Esophagus (tissue), 2 donors: ENCODE measurements around the gene ZDHHC12. TPM values are rescaled to one million over a fixed set of nuclear protein-coding genes. Genes with fewer than 3 reads are reported as not detected.

Experiments
- H3K27ac ChIP-seq, 2 donors: one replicate each; pipeline ENCODE4 v1.5.1; 2013; ENCODE audit warnings: low read depth in 2 of 2, mild to moderate bottlenecking in 2 of 2, inconsistent platforms in 1 of 2, low read length in 1 of 2, moderate library complexity in 1 of 2
- H3K27me3 ChIP-seq, 2 donors: one replicate each; pipeline ENCODE4 v1.6.1; 2013; ENCODE audit warnings: low read length in 2 of 2, control low read depth in 1 of 2, mild to moderate bottlenecking in 1 of 2; ENCODE audit not compliant: insufficient read depth in 2 of 2, control insufficient read depth in 1 of 2
- H3K36me3 ChIP-seq, 2 donors: one replicate each; pipeline ENCODE4 v1.6.1; 2013; ENCODE audit warnings: low read length in 1 of 2; ENCODE audit not compliant: control insufficient read depth in 2 of 2, insufficient read depth in 2 of 2
- H3K4me1 ChIP-seq, 2 donors: one replicate each; pipeline ENCODE4 v1.6.1; 2013; ENCODE audit warnings: low read length in 1 of 2; ENCODE audit not compliant: control insufficient read depth in 2 of 2, insufficient read depth in 2 of 2
- H3K4me3 ChIP-seq, 2 donors: one replicate each; pipeline ENCODE4 v1.5.1; 2013; ENCODE audit warnings: low read length in 2 of 2, mild to moderate bottlenecking in 2 of 2, low read depth in 1 of 2, moderate library complexity in 1 of 2
- H3K9me3 ChIP-seq, 2 donors: one replicate each; pipeline ENCODE4 v1.6.1; 2013; ENCODE audit warnings: mild to moderate bottlenecking in 2 of 2, low read depth in 1 of 2, low read length in 1 of 2, moderate library complexity in 1 of 2; ENCODE audit not compliant: control insufficient read depth in 2 of 2, insufficient read depth in 1 of 2
- WGBS, 2 donors: extraction: QIAGEN DNeasy Blood & Tissue Kit; methylation state at CpG; one replicate each; pipeline ENCODE4 v1.1.7; 2013; 5-methylcytosine and 5-hydroxymethylcytosine counted together
- polyA plus RNA-seq, 2 donors: library from polyadenylated mRNA; stranded (reverse); fragments of 200-250 nt; gene quantifications; one replicate each; pipeline ENCODE4 v1.2.3, GENCODE V29; 2013
- donor health status: healthy with polysubstance abuse.
- donor health status: Bipolar disorder and iron deficiency.

Gene ZDHHC12
- polyA plus RNA-seq, 2 donors, result 73.2 to 76.0 TPM

- H3K36me3 ChIP-seq, result peaks cover 0 to 13% of the 10 kb centered on the region in 2 donors
- no peaks in the 10 kb centered on the region for H3K9me3 ChIP-seq
- H3K27me3 ChIP-seq, result no peaks in the 10 kb centered on the region
- peak overlapping the region; percentile 48 to 79 for H3K27ac ChIP-seq
- H3K4me1 ChIP-seq, result peaks cover 3 to 15% of the 10 kb centered on the region in 2 donors
- peak overlapping the region in 1 of 2 donors; percentile 49 for H3K4me3 ChIP-seq
- 49 to 58% methylated on average over 9 of the region's 9 CpGs for WGBS, 2 donors
These were observed 1.3 kb downstream of the ZDHHC12 start for GRCh38 chr9:128722380-128723351.

- Histone ChIP-seq H3K36me3 (peaks cover 0 to 13% of the 10 kb centered on the region in 2 donors), H3K27ac (no peak overlapping the region), H3K4me3 (no peak overlapping the region), H3K9me3 (no peaks in the 10 kb centered on the region), H3K27me3 (no peaks in the 10 kb centered on the region), H3K4me1 (peaks cover 3 to 15% of the 10 kb centered on the region in 2 donors)
- 83 to 90% methylated on average over 17 to 18 of the region's 18 CpGs for WGBS, 2 donors
These were observed 2.4 kb downstream of the ZDHHC12 start for GRCh38 chr9:128721487-128722010.

DNA sequence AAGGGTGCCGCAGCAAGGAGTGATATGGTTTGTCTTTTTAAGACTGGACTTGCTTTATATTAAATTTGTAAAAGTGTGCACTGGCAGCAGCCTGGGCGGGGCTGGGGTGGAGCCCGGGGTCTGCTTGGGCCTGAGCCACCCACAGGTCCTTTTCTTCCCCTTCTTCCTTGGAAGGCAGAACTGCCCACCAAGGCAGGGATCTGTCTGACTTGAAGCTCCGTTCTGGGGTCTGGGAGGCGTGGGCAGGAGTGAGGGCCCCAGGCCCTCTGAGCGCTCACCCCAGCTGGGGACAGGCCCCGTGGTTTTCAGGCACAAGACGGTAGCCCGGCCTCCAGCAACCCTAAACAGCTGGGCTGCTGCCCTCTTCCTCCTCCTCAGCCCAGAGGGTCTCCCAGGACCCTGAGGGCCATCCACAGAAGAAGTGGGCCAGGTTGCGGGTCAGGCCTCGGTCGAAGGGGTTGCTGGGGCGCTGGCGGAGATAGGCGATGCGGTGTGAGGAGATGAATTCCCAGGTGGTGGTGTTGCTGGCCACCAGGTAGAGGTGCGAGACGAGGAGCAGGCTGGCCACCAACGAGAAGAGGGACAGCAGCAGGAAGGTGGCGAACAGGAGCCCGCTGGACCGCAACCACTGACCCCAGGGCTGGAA, 3.0 kb downstream of the ZDHHC12 start:
- peaks cover 3 to 15% of the 10 kb centered on the region in 2 donors for H3K4me1 ChIP-seq
- no peaks in the 10 kb centered on the region for H3K27me3 ChIP-seq
- H3K27ac ChIP-seq, result no peak overlapping the region
- no peak overlapping the region for H3K4me3 ChIP-seq
- no peaks in the 10 kb centered on the region for H3K9me3 ChIP-seq
- H3K36me3 ChIP-seq, result peaks cover 0 to 13% of the 10 kb centered on the region in 2 donors
- 88 to 90% methylated on average over 21 to 22 of the region's 22 CpGs for whole genome bisulfite sequencing, 2 donors

GRCh38 chr9:128719919-128720605, 3.9 kb downstream of the ZDHHC12 start:
- Histone ChIP-seq H3K36me3 (peaks cover 0 to 13% of the 10 kb centered on the region in 2 donors), H3K9me3 (no peaks in the 10 kb centered on the region), H3K27me3 (no peaks in the 10 kb centered on the region), H3K4me1 (peaks cover 3 to 15% of the 10 kb centered on the region in 2 donors), H3K27ac (peak overlapping the region in 1 of 2 donors; percentile 74), H3K4me3 (no peak overlapping the region)
- 90 to 91% methylated on average over 29 to 30 of the region's 30 CpGs for whole genome bisulfite sequencing, 2 donors

- no peaks in the 10 kb centered on the region for H3K9me3 ChIP-seq
- no peaks in the 10 kb centered on the region for H3K27me3 ChIP-seq
- no peak overlapping the region for H3K4me3 ChIP-seq
- peaks cover 0 to 8% of the 10 kb centered on the region in 2 donors for H3K4me1 ChIP-seq
- H3K36me3 ChIP-seq, result peaks cover 0 to 13% of the 10 kb centered on the region in 2 donors
- no peak overlapping the region for H3K27ac ChIP-seq
- WGBS, 2 donors, result 61 to 69% methylated on average over 5 of the region's 5 CpGs
These were observed 5.5 kb downstream of the ZDHHC12 start for GRCh38 chr9:128718475-128718874.

DNA sequence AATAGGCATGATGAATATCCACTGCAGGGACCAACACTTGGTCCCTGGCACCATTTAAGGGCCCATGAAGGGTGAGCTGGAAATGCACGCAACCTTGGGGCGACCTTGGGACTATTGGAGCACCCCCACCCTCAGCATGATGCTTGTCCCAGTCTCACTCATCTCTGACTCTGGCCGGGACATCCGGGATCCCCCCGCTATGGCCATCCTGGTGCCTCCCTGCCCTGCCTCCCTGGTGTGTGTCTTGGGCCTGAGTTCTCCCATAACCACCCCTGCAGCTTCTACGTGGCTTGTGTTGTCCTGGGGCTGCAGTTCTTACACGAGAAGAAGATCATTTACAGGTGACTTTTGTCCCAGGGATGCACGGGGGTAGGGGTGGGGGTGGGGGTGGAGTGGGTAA, 5.9 kb downstream of the ZDHHC12 start:
- WGBS, 2 donors, result 72 to 79% methylated on average over 8 of the region's 8 CpGs
- Histone ChIP-seq H3K27me3 (no peaks in the 10 kb centered on the region), H3K27ac (no peak overlapping the region), H3K4me1 (peaks cover 0 to 6% of the 10 kb centered on the region in 2 donors), H3K9me3 (no peaks in the 10 kb centered on the region), H3K36me3 (peaks cover 0 to 14% of the 10 kb centered on the region in 2 donors), H3K4me3 (no peak overlapping the region)

GRCh38 chr9:128716581-128717254, 7.2 kb downstream of the ZDHHC12 start:
- Histone ChIP-seq H3K9me3 (no peaks in the 10 kb centered on the region), H3K27me3 (no peaks in the 10 kb centered on the region), H3K4me1 (no peaks in the 10 kb centered on the region), H3K4me3 (no peak overlapping the region), H3K36me3 (peaks cover 0 to 14% of the 10 kb centered on the region in 2 donors), H3K27ac (no peak overlapping the region)
- 88% methylated on average over 7 of the region's 7 CpGs for WGBS, 2 donors

- H3K9me3 ChIP-seq, result no peaks in the 10 kb centered on the region
- H3K27ac ChIP-seq, result no peak overlapping the region
- no peaks in the 10 kb centered on the region for H3K27me3 ChIP-seq
- WGBS, 2 donors, result 86 to 87% methylated on average over 6 of the region's 6 CpGs
- H3K4me1 ChIP-seq, result no peaks in the 10 kb centered on the region
- peaks cover 0 to 4% of the 10 kb centered on the region in 2 donors for H3K36me3 ChIP-seq
- no peak overlapping the region for H3K4me3 ChIP-seq
These were observed 8.5 kb downstream of the ZDHHC12 start for GRCh38 chr9:128715436-128715750.
